ENCODE results near the gene TTLL5.

Gene TTLL5

DNA sequence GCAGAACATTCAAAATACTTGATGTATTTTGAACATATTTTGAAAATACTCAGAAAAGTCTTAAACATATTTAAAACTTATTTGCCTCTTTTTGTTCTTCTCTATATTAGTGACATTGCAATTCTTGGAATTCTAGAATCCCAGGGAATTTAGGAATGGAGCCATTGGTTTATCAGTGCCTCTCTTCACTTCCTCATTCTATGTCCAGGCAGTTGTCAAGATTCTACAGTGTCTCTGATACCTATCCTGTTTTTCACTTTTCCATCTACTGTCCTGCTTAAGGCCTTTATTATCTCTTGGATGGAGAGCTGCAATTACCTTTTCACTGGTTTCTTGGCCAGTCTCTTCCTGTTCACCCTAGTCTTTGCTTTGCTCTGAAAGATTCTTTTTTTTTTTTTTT lies 144.6 kb downstream of the TTLL5 start:
- no peak for DNase-seq

DNA sequence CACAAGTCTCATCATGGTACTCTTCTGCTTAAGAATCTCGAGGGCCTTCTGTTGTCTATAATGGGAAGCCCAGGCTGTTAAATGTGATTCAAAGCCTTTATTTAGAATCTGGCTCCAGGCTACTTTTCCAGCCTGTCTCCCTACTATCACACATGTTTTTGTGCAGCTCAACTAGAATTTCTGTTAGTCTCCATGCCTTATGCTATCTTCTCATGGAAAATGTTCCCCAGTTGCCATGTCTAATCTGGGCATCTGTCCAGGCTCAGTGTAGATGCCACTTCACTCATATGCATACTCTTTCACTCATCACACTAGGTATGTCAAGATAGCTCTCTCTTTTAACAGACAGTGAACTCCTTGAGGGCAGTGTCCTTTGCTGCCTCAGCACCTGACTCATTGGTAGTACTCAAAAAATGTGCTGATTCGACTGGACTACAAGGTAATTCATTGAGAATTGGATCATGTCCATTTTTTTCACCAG lies 145.3 kb downstream of the TTLL5 start:
- DNase-seq, result no peak

DNA sequence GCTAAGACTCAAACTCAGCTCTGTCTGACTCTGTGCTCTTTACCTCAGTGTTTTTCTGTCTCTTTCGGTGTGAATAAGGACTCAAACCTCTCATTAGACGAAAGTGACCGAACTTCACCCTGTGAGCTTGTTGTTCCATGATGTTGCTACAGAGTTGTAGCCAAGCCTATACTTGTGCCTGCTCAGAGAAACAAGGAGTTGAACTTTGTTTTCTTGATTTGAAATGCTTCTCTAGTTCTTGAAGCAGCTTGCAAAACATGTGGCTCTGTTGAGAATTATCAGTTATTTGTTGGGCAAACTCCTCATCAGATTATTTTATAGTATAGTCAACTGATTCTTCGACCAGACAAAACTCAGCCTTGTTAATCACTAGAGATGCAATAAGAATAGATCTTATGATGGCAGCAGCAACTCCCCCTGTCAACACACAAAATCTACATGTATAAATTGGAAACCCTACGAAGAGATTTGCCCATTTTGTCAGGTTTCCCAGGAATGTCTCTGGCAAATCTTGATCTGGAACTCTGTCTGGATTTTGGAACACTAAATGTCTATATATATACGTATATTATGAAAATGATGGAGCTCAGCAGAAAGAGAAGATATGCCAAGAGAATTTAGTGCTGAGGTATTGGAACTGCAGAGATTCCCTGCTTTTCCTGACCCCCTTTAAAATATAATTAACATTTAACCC lies 146.8 kb downstream of the TTLL5 start:
- no peak for DNase-seq

DNA sequence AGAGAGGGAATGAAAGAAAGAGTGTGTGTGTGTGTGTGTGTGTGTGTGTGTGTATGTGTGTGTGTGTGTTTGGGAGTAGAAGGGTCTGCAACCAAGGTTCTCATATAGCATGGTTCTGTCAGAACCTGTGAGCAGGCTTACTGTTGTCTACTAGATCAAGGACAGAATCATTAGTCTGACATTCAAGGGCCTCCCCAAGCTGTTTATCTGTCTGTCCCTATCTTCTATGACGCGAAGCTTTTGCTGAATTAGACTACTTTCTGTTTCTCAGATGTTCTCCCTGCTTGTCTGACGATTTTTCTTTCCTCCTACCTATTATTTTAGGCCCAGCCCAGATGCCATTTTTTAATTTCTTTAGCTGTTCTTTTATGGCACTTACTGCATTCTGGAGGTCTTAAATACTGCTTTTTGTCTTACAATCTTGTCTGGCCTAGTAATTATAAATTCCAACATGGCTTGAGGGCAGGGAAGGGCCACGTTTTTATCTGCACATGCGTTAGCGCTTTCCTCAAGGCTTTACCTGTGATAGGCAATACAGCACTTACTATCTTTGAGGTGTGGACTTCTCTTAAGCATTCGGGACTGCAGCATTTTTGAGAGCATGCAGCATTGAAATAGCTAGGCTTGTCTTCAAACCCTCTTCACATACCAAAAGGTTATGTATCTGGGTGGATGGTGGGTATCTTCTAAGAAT lies 150.2 kb downstream of the TTLL5 start:
- DNase-seq, result no peak

DNA sequence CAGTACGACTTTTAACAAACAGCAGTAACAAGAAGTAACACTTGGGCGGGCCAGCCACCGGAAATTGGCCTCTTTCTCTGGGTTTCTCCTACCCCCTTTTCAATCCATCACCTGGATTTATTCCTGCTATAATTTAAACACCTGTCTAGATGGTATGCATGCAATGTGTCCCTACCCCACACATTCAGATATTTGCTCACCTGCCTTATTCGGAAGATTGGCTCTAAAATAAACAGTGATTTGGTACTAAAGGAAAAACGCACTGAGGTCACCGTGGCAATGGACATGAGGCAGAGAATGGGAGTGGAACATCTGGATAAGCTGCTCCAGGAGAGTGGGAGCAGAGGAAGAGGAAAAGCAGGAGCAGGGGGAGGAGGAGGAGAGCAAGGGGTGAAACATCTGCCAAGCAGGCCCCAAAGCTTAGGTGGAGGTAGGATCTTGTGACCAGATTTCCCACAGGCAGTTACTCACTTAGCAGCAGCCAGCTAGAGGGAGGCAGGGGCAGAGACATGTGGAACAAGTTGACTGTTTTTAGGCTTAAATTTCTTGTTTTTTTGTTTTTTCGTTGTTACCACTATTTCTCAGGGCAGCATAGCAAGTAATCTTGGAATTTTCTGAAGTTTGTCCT lies 150.9 kb downstream of the TTLL5 start:
- DNase-seq, result no peak

DNA sequence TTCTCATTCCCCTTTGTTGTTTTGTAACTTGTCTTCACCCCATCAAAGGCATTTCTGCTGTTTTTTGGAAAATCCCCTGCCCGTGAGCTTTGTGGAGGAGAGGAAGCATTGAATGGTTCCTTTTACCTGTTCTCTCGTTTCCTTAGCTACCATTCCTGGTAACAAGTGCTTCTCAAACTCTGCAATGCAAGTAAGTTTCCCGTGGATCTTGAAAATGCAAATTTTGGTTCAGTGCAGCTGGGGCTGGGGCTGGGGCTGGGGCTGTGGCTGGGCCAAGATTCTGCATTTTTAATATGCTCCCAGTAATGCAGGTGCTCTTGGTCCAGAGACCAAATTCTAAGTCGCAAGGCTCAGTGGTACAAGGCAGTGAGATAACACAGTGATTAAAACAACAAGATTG lies 151.6 kb downstream of the TTLL5 start:
- DNase-seq, result no peak

DNA sequence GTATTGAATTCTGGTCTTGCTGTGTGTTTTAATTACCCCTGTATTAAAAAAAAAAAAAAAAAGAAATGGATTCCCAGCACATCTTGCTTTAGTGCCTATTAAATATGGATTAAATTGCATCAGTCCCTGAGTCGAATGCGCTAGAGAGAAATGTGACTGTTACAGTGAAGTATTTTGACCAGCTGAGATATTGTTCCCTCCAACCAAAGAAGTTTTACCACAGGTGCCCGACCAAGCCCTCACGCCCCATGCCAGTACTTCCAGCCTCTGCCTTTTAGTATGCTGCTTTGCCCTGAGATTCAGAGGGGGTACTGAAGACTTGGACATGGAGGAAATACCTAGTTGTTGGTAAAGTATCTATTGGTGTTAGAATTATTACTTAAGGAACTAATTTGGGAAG lies 159.7 kb downstream of the TTLL5 start:
- DNase-seq, result no peak

DNA sequence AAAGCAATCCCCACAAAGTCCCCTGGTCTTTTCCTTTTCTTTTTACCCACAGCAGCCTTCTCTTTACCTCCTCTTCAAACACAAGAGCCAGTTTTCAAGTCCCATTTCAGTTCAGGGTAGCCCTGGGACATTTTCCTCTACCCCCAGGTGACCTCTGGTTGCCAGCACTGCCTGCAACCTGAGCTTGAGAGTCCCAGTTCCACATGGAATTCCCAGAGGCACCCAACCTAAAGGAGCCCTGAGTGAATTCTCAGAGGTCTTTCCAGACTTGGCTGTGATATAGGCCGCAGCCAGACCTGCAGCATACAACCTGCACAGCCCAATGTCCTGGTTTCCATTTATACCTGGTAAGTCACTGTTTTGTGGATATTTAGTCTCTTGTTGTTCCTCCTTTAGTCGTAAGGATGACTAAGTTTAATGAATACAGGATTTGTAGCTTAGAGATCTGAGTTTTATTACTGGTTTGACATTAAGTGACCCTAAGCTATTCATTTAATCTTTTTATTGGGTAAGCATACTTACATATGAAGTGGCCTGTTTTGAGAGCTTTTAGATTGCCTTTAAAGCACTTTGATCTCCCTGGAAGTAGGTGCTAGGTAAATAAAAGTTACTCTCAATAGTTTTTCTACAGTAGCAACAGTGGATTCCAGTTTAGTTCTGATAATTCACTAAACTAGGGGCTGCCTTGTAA lies 160.9 kb downstream of the TTLL5 start:
- DNase-seq, result no peak

DNA sequence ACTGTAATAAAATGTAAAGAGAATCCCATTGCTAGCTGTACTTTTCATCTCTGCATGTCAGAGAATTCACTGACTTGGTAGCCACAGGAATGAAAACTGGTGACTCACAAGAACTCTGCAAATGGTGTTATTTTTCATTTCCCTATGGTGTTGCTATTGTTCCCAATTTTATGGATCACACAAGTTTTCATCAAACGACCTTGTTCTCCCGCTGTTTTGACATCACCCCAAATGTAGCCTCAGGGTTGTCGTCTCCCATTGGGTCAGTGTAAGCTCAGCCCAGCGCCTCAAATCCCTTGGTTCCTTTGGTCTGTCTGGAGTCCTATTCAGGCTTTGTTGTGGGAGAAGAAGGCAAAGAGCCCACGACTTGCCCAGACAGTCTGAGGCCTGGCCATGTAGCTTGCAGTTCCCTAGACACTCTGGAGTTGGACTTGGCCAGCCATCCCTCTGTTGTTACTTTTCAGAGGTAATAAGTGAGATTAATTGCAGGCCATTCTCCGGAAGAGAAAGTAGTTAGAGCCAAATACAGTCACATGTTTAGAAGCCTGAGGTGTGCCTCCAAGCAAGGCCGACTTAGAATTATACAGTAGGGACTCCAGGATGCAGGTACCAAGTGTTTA lies 161.6 kb downstream of the TTLL5 start:
- DNase-seq, result no peak

DNA sequence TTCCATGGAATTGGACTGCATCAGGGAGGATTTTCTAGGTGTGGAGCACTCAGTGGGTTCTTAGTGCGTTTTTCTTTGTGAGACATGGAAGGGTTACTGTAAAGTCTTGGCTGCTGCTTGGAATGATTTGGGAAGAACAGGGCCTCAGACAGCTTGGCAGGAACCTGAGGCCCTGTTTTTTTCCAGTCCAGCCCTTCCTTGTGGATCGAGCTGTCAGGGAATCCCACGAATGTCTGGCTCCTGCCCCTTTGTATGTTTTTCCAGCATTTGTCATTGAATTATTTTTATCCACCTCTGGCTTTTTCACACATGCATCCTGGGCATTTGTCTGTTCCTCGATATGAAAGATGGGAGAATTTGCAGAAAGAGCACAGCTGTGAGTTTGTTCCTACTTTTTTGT lies 162.3 kb downstream of the TTLL5 start:
- peak; percentile 53 for DNase-seq

DNA sequence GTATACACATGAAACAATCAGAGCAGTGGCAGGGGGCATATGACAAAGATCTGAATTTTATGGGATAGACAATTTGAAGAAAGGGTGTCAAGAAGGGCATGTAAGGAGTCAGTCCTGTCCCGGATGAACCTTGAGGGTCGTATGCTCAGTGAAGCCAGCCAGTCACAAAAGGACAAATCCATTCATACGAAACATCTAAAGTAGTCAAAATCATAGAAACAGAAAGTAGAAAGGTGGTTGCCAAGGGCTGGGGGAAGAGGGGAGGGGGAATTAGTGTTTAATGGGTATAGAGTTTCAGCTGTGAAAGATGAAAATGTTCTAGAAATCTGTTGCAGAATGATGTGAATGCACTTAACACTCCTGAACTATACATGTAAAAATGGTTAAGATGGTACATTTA lies 163.3 kb downstream of the TTLL5 start:
- DNase-seq, result no peak

DNA sequence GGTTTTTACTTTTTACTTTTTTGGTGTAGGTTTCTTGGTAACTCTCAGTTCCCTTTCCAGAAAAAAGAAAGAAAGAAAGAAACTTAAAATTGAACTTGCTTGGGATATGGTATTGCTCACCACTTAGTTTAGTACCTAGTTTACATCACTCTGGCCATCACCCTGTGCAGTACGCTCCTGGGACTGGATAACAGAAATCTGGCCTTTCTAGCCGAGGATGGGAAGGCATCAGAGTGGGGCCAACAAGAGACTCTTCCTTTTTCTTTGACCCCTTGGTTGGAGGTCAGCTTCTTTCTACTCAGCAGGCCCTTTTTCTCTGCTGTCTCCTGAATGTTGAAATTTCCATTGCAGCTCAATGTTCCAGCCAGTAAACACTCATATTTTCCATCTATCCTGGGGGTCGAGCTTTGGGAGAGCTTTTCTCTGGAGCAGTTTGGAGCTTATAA lies 164.1 kb downstream of the TTLL5 start:
- DNase-seq, result peak; percentile 47

DNA sequence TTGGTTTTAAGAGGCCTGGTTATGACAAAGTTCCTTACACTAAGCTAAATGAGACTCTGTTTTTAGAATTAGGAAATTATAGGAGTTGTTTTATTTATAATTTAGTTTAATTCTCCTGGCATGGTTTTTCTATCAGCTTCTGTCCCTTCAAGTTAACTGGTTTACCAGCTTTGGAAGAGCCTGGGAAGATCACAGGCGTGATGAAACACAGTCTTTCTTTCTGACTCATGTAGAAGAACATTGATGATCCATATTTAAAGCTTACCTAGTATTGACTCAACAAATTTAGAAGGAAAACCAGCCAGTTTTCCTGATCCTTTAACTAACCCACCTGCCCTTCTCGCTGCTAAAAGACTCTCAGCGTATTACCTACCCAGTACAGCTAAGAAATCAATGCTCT lies 165.6 kb downstream of the TTLL5 start:
- no peak for DNase-seq

DNA sequence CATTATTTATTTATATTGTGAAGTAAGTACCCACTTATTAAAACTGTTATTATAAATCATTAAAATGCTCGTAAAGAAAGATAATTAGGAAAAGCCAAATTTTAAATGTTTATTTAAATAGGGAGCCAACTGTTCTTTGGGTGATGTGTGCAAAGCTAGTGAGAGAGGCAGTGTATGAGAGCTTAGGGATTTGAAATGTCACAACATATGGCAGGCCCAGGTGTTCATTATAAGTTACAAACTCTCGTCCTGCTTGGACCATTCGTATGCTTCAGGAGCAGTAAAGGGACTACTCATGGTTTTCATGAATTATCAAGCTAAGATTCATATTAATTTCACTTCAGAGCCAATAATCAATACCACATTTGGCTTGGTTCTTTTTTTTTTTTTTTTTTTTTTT lies 166.3 kb downstream of the TTLL5 start:
- no peak for DNase-seq

DNA sequence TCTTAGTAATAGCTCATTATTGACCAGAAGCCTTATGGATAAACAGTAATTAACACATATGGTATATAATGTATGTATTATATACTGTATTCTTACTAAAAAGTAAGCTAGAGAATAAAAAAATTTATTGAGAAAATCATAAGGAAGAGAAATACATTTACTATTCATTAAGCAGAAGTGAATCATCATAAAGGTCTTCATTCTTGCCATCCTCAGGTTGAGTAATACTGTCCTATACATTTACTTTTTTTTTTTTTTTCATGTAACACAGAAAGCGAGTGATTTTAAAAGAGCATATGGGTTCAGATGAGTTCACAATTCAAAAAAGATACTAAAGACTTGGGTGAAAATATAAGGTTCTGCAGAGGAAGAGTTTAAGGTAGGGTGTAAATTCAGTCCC lies 168.3 kb downstream of the TTLL5 start:
- no peak for DNase-seq

DNA sequence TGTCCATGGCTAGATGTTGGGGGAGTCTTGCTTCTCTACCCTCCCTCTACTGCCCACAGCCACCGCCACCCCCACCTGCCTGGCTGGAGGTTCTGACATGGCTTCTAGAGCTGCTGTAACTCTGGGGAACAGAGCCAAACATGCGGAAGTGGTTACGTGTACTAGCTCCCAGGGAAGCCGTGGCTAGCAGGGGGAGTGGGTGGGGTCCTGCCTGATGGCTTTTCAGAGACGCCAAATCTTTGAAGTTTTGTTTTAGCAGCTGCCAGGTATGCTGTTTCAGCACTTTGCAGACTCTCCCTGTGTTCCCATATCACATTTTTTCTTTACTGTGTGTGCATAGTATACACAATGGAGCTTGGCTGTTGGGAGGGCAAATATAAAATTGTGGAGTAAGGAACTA lies 170.4 kb downstream of the TTLL5 start:
- DNase-seq, result peak; percentile 74

DNA sequence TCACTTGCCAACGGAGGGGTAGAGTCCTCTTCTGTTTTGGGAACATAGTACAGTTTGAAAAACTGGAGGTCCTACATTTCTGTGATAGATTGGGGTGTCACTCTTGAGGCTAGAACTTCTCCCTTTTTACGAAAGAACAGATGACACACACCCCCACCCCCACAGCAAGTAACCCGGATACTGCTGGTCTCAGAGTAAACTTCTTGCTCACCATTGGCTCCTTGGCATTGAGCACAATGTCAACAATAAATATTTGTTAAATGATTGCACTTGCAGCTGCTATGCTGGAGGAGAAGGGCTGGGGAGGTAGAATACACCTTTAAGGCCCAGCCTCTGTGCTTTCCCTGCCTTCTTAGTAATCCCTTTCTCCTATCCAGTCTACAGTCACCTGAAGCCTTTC lies 170.9 kb downstream of the TTLL5 start:
- DNase-seq, result no peak

DNA sequence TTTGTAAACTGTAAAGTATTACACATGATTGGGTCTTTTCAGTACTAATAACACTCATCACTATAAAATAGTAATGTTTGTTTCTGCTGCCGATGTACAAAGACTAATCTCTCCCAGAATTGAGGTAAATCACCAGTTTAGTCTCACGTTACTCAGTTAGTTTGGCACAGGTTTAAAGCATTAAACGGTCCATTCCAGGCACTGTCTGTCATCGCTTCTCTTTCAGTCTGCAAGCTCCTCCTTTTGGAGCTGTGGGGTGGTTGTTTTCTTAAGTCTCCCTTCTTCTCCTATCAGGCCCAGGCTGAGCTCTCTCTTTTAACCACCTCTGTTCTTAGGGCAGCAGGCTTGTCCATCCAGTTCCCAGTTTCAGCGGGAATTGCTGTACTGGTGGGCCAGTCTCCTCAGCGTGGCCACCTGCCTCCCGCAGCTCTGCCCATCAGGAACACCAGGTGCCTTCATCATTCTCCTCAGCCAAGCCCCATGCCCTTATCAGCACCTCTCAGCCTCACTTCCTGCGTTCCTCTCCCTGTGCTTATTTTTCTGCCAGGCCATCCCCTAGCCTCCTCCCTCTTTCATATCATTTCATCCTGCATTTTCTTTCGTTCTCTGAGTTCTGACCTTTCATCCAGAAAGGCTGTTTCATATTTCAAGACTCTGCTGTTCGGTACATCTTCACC lies 171.7 kb downstream of the TTLL5 start:
- no peak for DNase-seq

DNA sequence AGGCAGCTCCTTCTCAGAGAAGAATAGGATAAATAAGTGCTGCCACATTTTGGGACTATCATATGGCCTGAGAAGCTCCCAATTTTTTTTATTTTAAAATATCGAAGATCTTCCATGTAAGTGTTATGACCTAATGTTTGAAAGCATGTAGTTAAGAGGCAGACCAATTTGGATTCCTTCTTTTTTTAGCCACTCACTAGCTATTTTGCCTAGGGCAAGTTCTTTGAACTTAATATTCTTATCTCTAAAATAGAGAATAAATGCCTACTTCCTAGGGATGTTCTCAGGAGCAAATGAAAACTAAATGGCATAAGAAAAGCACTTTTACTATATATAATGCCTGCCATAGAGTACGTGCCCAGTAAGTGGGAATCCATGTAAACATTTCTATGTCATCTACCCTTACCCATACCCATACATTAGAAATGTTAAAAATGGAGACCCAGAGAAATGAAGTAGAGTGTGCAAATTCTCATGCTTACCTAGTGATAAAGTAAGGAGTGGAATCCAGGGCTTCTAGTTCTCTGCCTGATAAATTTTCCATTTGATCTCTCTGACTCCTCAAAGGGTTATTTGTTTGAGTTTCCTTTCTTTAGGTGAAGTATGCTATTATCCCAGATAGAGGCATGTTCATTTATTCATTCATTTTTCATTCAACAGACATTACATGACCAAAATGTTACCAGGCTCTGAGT lies 172.4 kb downstream of the TTLL5 start:
- no peak for DNase-seq

DNA sequence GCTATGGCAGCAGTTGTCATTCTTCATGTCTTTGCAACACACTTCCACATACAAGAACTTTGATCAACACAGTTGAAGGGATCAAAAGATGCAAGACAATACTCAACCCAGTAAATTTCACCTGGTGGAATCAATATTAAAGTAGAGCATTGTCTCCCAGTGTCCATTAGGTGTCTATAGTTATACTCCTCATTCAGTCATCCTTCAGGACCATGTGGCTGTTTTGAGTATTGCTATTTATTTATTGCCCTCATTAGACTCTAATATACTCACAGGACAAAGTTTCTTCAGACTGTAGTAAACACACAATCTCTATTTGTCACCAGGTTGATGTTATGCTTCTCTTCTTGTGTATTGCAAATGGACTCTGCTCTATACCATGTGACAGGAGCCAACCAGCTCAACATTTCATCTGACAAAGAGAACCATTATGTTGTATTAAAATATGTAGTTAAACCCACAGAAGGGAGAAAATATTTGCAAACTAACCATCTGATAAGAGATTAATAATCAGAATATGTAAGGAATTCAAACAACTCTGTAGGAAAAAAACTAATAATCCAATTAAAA lies 174.2 kb downstream of the TTLL5 start:
- no peak for DNase-seq

DNA sequence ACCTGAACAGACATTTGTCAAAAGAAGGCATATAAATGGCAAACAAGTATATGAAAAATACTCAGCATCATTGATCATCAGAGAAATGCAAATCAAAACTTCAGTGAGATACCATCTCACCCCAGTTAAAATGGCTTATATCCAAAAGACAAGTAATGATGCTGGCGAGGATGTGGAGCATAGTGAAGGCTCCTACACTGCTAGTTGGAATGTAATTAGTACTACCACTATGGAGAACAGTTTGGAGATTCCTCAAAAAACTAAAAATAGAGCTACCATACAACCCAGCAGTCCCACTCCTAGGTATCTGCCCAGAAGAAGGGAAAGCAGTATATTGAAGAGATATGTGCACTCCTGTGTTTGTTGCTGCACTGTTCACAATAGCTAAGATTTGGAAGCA lies 174.7 kb downstream of the TTLL5 start:
- no peak for DNase-seq
